Neural crest cell (in vitro differentiated cells): ENCODE measurements around the gene ABCC2. TPM values are rescaled to one million over a fixed set of nuclear protein-coding genes. Genes with fewer than 3 reads are reported as not detected.

Experiments used
- DNase-seq: peaks from one replicate; pipeline ENCODE4 v3.0.0; 2021; ENCODE audit warnings: low read depth, mixed read lengths, low spot score
- H3K27ac Mint-ChIP-seq: one replicate; pipeline ENCODE4 v1.8.0; 2021; ENCODE audit warnings: mild to moderate bottlenecking, mixed read lengths; ENCODE audit not compliant: unreplicated experiment
- H3K27me3 Mint-ChIP-seq: 2 replicates; pipeline ENCODE4 v1.8.0; 2021; ENCODE audit warnings: low read depth, mild to moderate bottlenecking, mixed read lengths
- H3K36me3 Mint-ChIP-seq: 2 replicates; pipeline ENCODE4 v1.8.0; 2021; ENCODE audit warnings: low read depth, mild to moderate bottlenecking, mixed read lengths
- H3K4me1 Mint-ChIP-seq: 2 replicates; pipeline ENCODE4 v1.8.0; 2021; ENCODE audit warnings: mixed read lengths
- H3K4me3 Mint-ChIP-seq: one replicate; pipeline ENCODE4 v1.8.0; 2021; ENCODE audit warnings: mild to moderate bottlenecking, mixed read lengths
- H3K9me3 Mint-ChIP-seq: 2 replicates; pipeline ENCODE4 v1.8.0; 2021; ENCODE audit warnings: mixed read lengths
- CTCF ChIP-seq: fragments of 200-600 bp; sonication (generic); conservative IDR thresholded peaks from 2 replicates; pipeline ENCODE4 v1.5.0; 2021; ENCODE audit warnings: antibody characterized with exemption, mild to moderate bottlenecking
- total RNA-seq: library from RNA; stranded (reverse); gene quantifications from 2 replicates; pipeline ENCODE4 v1.2.1, GENCODE V29; 2021

The ABCC2 gene
- total RNA-seq, 1 donor from 2014 or later, result 5.9 TPM

GRCh38 chr10:99756159-99756558 is 26.3 kb upstream of the ABCC2 start:
- Mint-ChIP-seq H3K36me3 (peaks cover 31% of the 10 kb centered on the region), H3K27ac (no peak overlapping the region), H3K4me3 (no peak overlapping the region), H3K4me1 (peaks cover 11% of the 10 kb centered on the region), H3K9me3 (no peaks in the 10 kb centered on the region), H3K27me3 (no peaks in the 10 kb centered on the region)
- no peak for TF ChIP-seq CTCF
- DNase-seq, result no peak

- H3K4me3 Mint-ChIP-seq, result no peak overlapping the region
Measured at GRCh38 chr10:99758211-99758891, 24.1 kb upstream of the ABCC2 start.

GRCh38 chr10:99760321-99760720 is 22.1 kb upstream of the ABCC2 start:
- TF ChIP-seq CTCF, result no peak
- Mint-ChIP-seq H3K27me3 (no peaks in the 10 kb centered on the region), H3K27ac (no peak overlapping the region), H3K4me1 (peaks cover 14% of the 10 kb centered on the region), H3K9me3 (peaks cover 6% of the 10 kb centered on the region), H3K36me3 (peaks cover 41% of the 10 kb centered on the region), H3K4me3 (no peak overlapping the region)
- DNase-seq, result no peak

More at GRCh38 chr10:99758211-99758891, 24.1 kb upstream of the ABCC2 start:
- no peaks in the 10 kb centered on the region for H3K27me3 Mint-ChIP-seq
- DNase-seq, result no peak
- H3K27ac Mint-ChIP-seq, result no peak overlapping the region
- peaks cover 5% of the 10 kb centered on the region for H3K9me3 Mint-ChIP-seq
- H3K4me1 Mint-ChIP-seq, result peaks cover 14% of the 10 kb centered on the region
- TF ChIP-seq CTCF, result no peak
- H3K36me3 Mint-ChIP-seq, result peaks cover 42% of the 10 kb centered on the region

- Mint-ChIP-seq H3K4me1 (peaks cover 14% of the 10 kb centered on the region), H3K4me3 (no peak overlapping the region), H3K27me3 (no peaks in the 10 kb centered on the region), H3K9me3 (peaks cover 6% of the 10 kb centered on the region), H3K27ac (no peak overlapping the region), H3K36me3 (peaks cover 41% of the 10 kb centered on the region)
- TF ChIP-seq CTCF, result no peak
- no peak for DNase-seq
Measured at GRCh38 chr10:99761365-99761764, 21.1 kb upstream of the ABCC2 start.

- Mint-ChIP-seq H3K27ac (no peak overlapping the region), H3K36me3 (peaks cover 14% of the 10 kb centered on the region), H3K4me1 (peaks cover 7% of the 10 kb centered on the region), H3K4me3 (no peak overlapping the region), H3K27me3 (no peaks in the 10 kb centered on the region), H3K9me3 (peaks cover 6% of the 10 kb centered on the region)
- DNase-seq, result no peak
- no peak for TF ChIP-seq CTCF
Measured at GRCh38 chr10:99765672-99766301, 16.7 kb upstream of the ABCC2 start.
